Activated CD8-positive, alpha-beta T cell treated with anti-CD3 and anti-CD28 coated beads, Interleukin-2, amount 10 ng/mL, durations not matched to agents 7 days and 5 days (primary cell): ENCODE results near the gene TMEM121. TPM values are rescaled to one million over a fixed set of nuclear protein-coding genes. Genes with fewer than 3 reads are reported as not detected.
A peak's percentile ranks its signal among the peaks of the same experiment; 100 is the strongest.

Source experiments
- ATAC-seq: fragments of 150-1000 bp; cut with Tn5 transposase; one replicate; pipeline ENCODE4 v1.10.0; 2021; ENCODE audit warnings: moderate library complexity
- CTCF ChIA-PET: fragments of 350-600 bp; sonication (Branson Sonifier 250); formaldehyde crosslinking; loops from one replicate; lab custom pipeline; 2021; ENCODE audit warnings: antibody characterized with exemption; lab: Charles Lee
- POLR2A ChIA-PET: fragments of 350-600 bp; sonication (Branson Sonifier 250); formaldehyde crosslinking; loops from one replicate; lab custom pipeline; 2021; ENCODE audit warnings: antibody characterized with exemption; lab: Charles Lee
- DNase-seq: peaks from one replicate; pipeline ENCODE4 v3.0.0-alpha.2; 2020
- H3K27ac Mint-ChIP-seq: one replicate; pipeline ENCODE4 v1.8.0; 2021; ENCODE audit warnings: mild to moderate bottlenecking, mixed read lengths
- H3K27me3 Mint-ChIP-seq: one replicate; pipeline ENCODE4 v1.8.0; 2021; ENCODE audit warnings: low read depth, mixed read lengths
- H3K36me3 Mint-ChIP-seq: one replicate; pipeline ENCODE4 v1.8.0; 2021; ENCODE audit warnings: low read depth, mixed read lengths
- H3K4me1 Mint-ChIP-seq: one replicate; pipeline ENCODE4 v1.8.0; 2021; ENCODE audit warnings: low read depth, mixed read lengths
- H3K4me3 Mint-ChIP-seq: one replicate; pipeline ENCODE4 v1.8.0; 2021; ENCODE audit warnings: mild to moderate bottlenecking, mixed read lengths
- H3K9me3 Mint-ChIP-seq: one replicate; pipeline ENCODE4 v1.8.0; 2022; ENCODE audit warnings: mixed read lengths; ENCODE audit not compliant: insufficient read depth
- total RNA-seq, 2 experiments: library from RNA; stranded (reverse); gene quantifications; one replicate each; pipeline ENCODE4 v1.2.3, GENCODE V29; 2021

The TMEM121 gene
- total RNA-seq, 2 experiments from 2014 or later, result 8.6 to 9.2 TPM

- no peak for ATAC-seq
- Mint-ChIP-seq H3K4me1 (peaks cover 6% of the 10 kb centered on the region), H3K27me3 (no peaks in the 10 kb centered on the region), H3K36me3 (peaks cover 5% of the 10 kb centered on the region), H3K4me3 (no peak overlapping the region), H3K9me3 (no peaks in the 10 kb centered on the region), H3K27ac (no peak overlapping the region)
- no peak for DNase-seq
- CTCF ChIA-PET, result no interaction called here
- POLR2A ChIA-PET, result no interaction called here
These were observed 31.0 kb upstream of the TMEM121 start for GRCh38 chr14:105495101-105495989.

- ChIA-PET CTCF (no interaction called here), POLR2A (no interaction called here)
- H3K4me1 Mint-ChIP-seq, result peaks cover 6% of the 10 kb centered on the region
- no peak overlapping the region for H3K27ac Mint-ChIP-seq
- H3K27me3 Mint-ChIP-seq, result no peaks in the 10 kb centered on the region
- no peaks in the 10 kb centered on the region for H3K9me3 Mint-ChIP-seq
- no peak overlapping the region for H3K4me3 Mint-ChIP-seq
- ATAC-seq (no peak), DNase-seq (no peak)
- H3K36me3 Mint-ChIP-seq, result peaks cover 5% of the 10 kb centered on the region
These were observed 30.2 kb upstream of the TMEM121 start for GRCh38 chr14:105495990-105496830.

GRCh38 chr14:105496831-105497591 lies 29.4 kb upstream of the TMEM121 start:
- POLR2A ChIA-PET, result no interaction called here
- CTCF ChIA-PET, result no interaction called here
- no peak for DNase-seq

GRCh38 chr14:105497671-105498429 lies 28.5 kb upstream of the TMEM121 start:
- POLR2A ChIA-PET, result no interaction called here
- ATAC-seq, result no peak
- H3K4me3 Mint-ChIP-seq, result no peak overlapping the region

More at GRCh38 chr14:105496831-105497591, 29.4 kb upstream of the TMEM121 start:
- Mint-ChIP-seq H3K27ac (no peak overlapping the region), H3K4me1 (peaks cover 2% of the 10 kb centered on the region), H3K4me3 (no peak overlapping the region), H3K27me3 (no peaks in the 10 kb centered on the region), H3K9me3 (no peaks in the 10 kb centered on the region), H3K36me3 (peaks cover 5% of the 10 kb centered on the region)
- ATAC-seq, result no peak

GRCh38 chr14:105498430-105499255 lies 27.7 kb upstream of the TMEM121 start:
- POLR2A ChIA-PET, result no interaction called here
- CTCF ChIA-PET, result no interaction called here

More at GRCh38 chr14:105497671-105498429, 28.5 kb upstream of the TMEM121 start:
- H3K4me1 Mint-ChIP-seq, result no peaks in the 10 kb centered on the region
- no peak overlapping the region for H3K27ac Mint-ChIP-seq
- DNase-seq, result no peak
- H3K27me3 Mint-ChIP-seq, result no peaks in the 10 kb centered on the region
- no peaks in the 10 kb centered on the region for H3K9me3 Mint-ChIP-seq
- H3K36me3 Mint-ChIP-seq, result peaks cover 5% of the 10 kb centered on the region
- CTCF ChIA-PET, result no interaction called here

GRCh38 chr14:105499256-105500035 lies 26.9 kb upstream of the TMEM121 start:
- Mint-ChIP-seq H3K9me3 (no peaks in the 10 kb centered on the region), H3K36me3 (no peaks in the 10 kb centered on the region), H3K27ac (no peak overlapping the region), H3K4me3 (no peak overlapping the region), H3K4me1 (no peaks in the 10 kb centered on the region), H3K27me3 (no peaks in the 10 kb centered on the region)
- ChIA-PET POLR2A (interaction anchor here (0.6 kb wide), 1 partner anchor 8 kb away, joined by 4 read pairs; the partner anchor contains the start of gene TEDC1), CTCF (no interaction called here)
- no peak for DNase-seq
- no peak for ATAC-seq

More at GRCh38 chr14:105498430-105499255, 27.7 kb upstream of the TMEM121 start:
- H3K9me3 Mint-ChIP-seq, result no peaks in the 10 kb centered on the region
- H3K4me1 Mint-ChIP-seq, result no peaks in the 10 kb centered on the region
- no peak overlapping the region for H3K4me3 Mint-ChIP-seq
- H3K27me3 Mint-ChIP-seq, result no peaks in the 10 kb centered on the region
- no peak for ATAC-seq
- no peak for DNase-seq
- no peak overlapping the region for H3K27ac Mint-ChIP-seq
- H3K36me3 Mint-ChIP-seq, result peaks cover under 1% of the 10 kb centered on the region

GRCh38 chr14:105500036-105500725 lies 26.2 kb upstream of the TMEM121 start:
- Mint-ChIP-seq H3K27ac (peak overlapping the region; percentile 39), H3K9me3 (no peaks in the 10 kb centered on the region), H3K4me1 (no peaks in the 10 kb centered on the region), H3K36me3 (no peaks in the 10 kb centered on the region), H3K27me3 (no peaks in the 10 kb centered on the region), H3K4me3 (no peak overlapping the region)
- ATAC-seq, result no peak
- POLR2A ChIA-PET, result interaction anchor here (0.6 kb wide), 1 partner anchor 9 kb away, joined by 4 read pairs; the partner anchor contains the start of gene TEDC1
- CTCF ChIA-PET, result no interaction called here
- DNase-seq, result no peak

GRCh38 chr14:105500726-105501101 lies 25.7 kb upstream of the TMEM121 start:
- ATAC-seq, result no peak
- CTCF ChIA-PET, result no interaction called here
- H3K4me3 Mint-ChIP-seq, result no peak overlapping the region

GRCh38 chr14:105501504-105502291 lies 24.7 kb upstream of the TMEM121 start:
- no peak for ATAC-seq
- ChIA-PET POLR2A (interaction anchor here (0.7 to 1.8 kb wide), 2 partner anchors 9 to 10 kb away, joined by 3 to 5 read pairs; partner anchors contain the start of gene TEDC1), CTCF (no interaction called here)
- no peaks in the 10 kb centered on the region for H3K27me3 Mint-ChIP-seq
- H3K36me3 Mint-ChIP-seq, result no peaks in the 10 kb centered on the region
- DNase-seq, result no peak
- no peak overlapping the region for H3K27ac Mint-ChIP-seq
- H3K4me3 Mint-ChIP-seq, result no peak overlapping the region
- no peaks in the 10 kb centered on the region for H3K9me3 Mint-ChIP-seq
- no peaks in the 10 kb centered on the region for H3K4me1 Mint-ChIP-seq

More at GRCh38 chr14:105500726-105501101, 25.7 kb upstream of the TMEM121 start:
- Mint-ChIP-seq H3K27me3 (no peaks in the 10 kb centered on the region), H3K4me1 (no peaks in the 10 kb centered on the region), H3K36me3 (no peaks in the 10 kb centered on the region), H3K9me3 (no peaks in the 10 kb centered on the region), H3K27ac (no peak overlapping the region)
- no peak for DNase-seq
- POLR2A ChIA-PET, result no interaction called here
